KMS-11 (cell line): Measurements from ENCODE around the gene SCLT1.

Experiments used
- H2AFZ ChIP-seq: fragments of 200-600 bp; sonication (generic); 2 replicates; pipeline ENCODE4 v1.6.1; 2016; ENCODE audit warnings: antibody characterized with exemption, mixed run types, low read depth
- H3K27ac ChIP-seq: fragments of 200-600 bp; sonication (generic); 2 replicates; pipeline ENCODE4 v1.6.1; 2016; ENCODE audit warnings: mild to moderate bottlenecking, mixed run types
- H3K27me3 ChIP-seq: fragments of 200-600 bp; sonication (generic); 2 replicates; pipeline ENCODE4 v1.6.1; 2017; ENCODE audit warnings: mild to moderate bottlenecking, low read depth, mixed run types, moderate library complexity; ENCODE audit not compliant: insufficient read depth
- H3K36me3 ChIP-seq: fragments of 200-600 bp; sonication (generic); 2 replicates; pipeline ENCODE4 v1.6.1; 2017; ENCODE audit warnings: mild to moderate bottlenecking, mixed run types; ENCODE audit not compliant: insufficient read depth
- H3K4me1 ChIP-seq: fragments of 200-600 bp; sonication (generic); 2 replicates; pipeline ENCODE4 v1.6.1; 2016; ENCODE audit warnings: mild to moderate bottlenecking, low read depth, mixed run types; ENCODE audit not compliant: poor library complexity, severe bottlenecking
- H3K4me2 ChIP-seq: fragments of 200-600 bp; sonication (generic); 2 replicates; pipeline ENCODE4 v1.7.0; 2016; ENCODE audit warnings: mild to moderate bottlenecking, mixed run types
- H3K4me3 ChIP-seq: fragments of 200-600 bp; sonication (generic); IDR thresholded peaks from 2 replicates; pipeline ENCODE4 v1.6.1; 2017; ENCODE audit warnings: low read depth, low read length, mixed read lengths; ENCODE audit not compliant: insufficient read depth
- H3K79me2 ChIP-seq: fragments of 200-600 bp; sonication (generic); 2 replicates; pipeline ENCODE4 v1.6.1; 2016; ENCODE audit warnings: low read depth, mixed run types; ENCODE audit not compliant: insufficient read depth
- H3K9ac ChIP-seq: fragments of 200-600 bp; sonication (generic); 2 replicates; pipeline ENCODE4 v1.6.1; 2016; ENCODE audit warnings: mild to moderate bottlenecking, mixed run types
- H4K20me1 ChIP-seq: fragments of 200-600 bp; sonication (generic); 2 replicates; pipeline ENCODE4 v1.6.1; 2016; ENCODE audit warnings: mild to moderate bottlenecking, mixed run types; ENCODE audit not compliant: insufficient read depth
- CTCF ChIP-seq: fragments of 200-600 bp; sonication (generic); conservative IDR thresholded peaks from 2 replicates; pipeline ENCODE4 v1.6.1; 2017; ENCODE audit warnings: low read depth, mild to moderate bottlenecking, antibody characterized with exemption, low read length, moderate library complexity, mixed read lengths

The SCLT1 gene

GRCh38 chr4:128986019-128986418 lies 107.3 kb downstream of the SCLT1 start:
- H3K27me3 ChIP-seq, result no peaks in the 10 kb centered on the region
- no peak overlapping the region for H3K9ac ChIP-seq
- no peaks in the 10 kb centered on the region for H3K79me2 ChIP-seq
- H3K36me3 ChIP-seq, result no peaks in the 10 kb centered on the region
- no peak for TF ChIP-seq CTCF
- no peak overlapping the region for H3K4me2 ChIP-seq
- no peak overlapping the region for H2AFZ ChIP-seq
- no peak overlapping the region for H3K4me3 ChIP-seq
- H4K20me1 ChIP-seq, result no peaks in the 10 kb centered on the region
- no peaks in the 10 kb centered on the region for H3K4me1 ChIP-seq
- no peak overlapping the region for H3K27ac ChIP-seq

GRCh38 chr4:128983771-128984485 lies 109.4 kb downstream of the SCLT1 start:
- Histone ChIP-seq H3K27ac (no peak overlapping the region), H3K4me1 (no peaks in the 10 kb centered on the region), H3K9ac (no peak overlapping the region), H2AFZ (no peak overlapping the region), H3K36me3 (no peaks in the 10 kb centered on the region), H3K4me3 (no peak overlapping the region), H4K20me1 (no peaks in the 10 kb centered on the region), H3K79me2 (no peaks in the 10 kb centered on the region), H3K27me3 (no peaks in the 10 kb centered on the region), H3K4me2 (no peak overlapping the region)
- TF ChIP-seq CTCF, result no peak

GRCh38 chr4:128981377-128981776 lies 112.0 kb downstream of the SCLT1 start:
- H3K4me3 ChIP-seq, result no peak overlapping the region
- H3K4me2 ChIP-seq, result no peak overlapping the region
- H3K9ac ChIP-seq, result no peak overlapping the region
- TF ChIP-seq CTCF, result no peak
- no peak overlapping the region for H2AFZ ChIP-seq
- H3K36me3 ChIP-seq, result no peaks in the 10 kb centered on the region
- H3K27me3 ChIP-seq, result no peaks in the 10 kb centered on the region
- no peak overlapping the region for H3K27ac ChIP-seq
- H4K20me1 ChIP-seq, result no peaks in the 10 kb centered on the region
- no peaks in the 10 kb centered on the region for H3K79me2 ChIP-seq
- H3K4me1 ChIP-seq, result no peaks in the 10 kb centered on the region

GRCh38 chr4:128980816-128981326 lies 112.5 kb downstream of the SCLT1 start:
- H2AFZ ChIP-seq, result no peak overlapping the region
- H3K4me1 ChIP-seq, result no peaks in the 10 kb centered on the region
- no peak overlapping the region for H3K27ac ChIP-seq
- no peak overlapping the region for H3K4me3 ChIP-seq
- no peak for TF ChIP-seq CTCF
- H3K9ac ChIP-seq, result no peak overlapping the region
- H3K36me3 ChIP-seq, result no peaks in the 10 kb centered on the region
- no peaks in the 10 kb centered on the region for H3K27me3 ChIP-seq
- no peak overlapping the region for H3K4me2 ChIP-seq
- no peaks in the 10 kb centered on the region for H3K79me2 ChIP-seq
- no peaks in the 10 kb centered on the region for H4K20me1 ChIP-seq
